WERI-Rb-1 (cell line): ENCODE measurements around the gene SNU13.

Source experiments
- DNase-seq: peaks from one replicate; pipeline ENCODE4 v3.0.0-alpha.2; 2020
- H3K27ac ChIP-seq: fragments of 250-450 bp; sonication (Bioruptor Pico); 2 replicates; pipeline ENCODE4 v1.5.1; 2020; ENCODE audit warnings: mild to moderate bottlenecking, moderate library complexity
- H3K27me3 ChIP-seq: fragments of 250-450 bp; sonication (Bioruptor Pico); 2 replicates; pipeline ENCODE4 v1.5.1; 2021; ENCODE audit warnings: mild to moderate bottlenecking, low read depth, moderate library complexity; ENCODE audit not compliant: insufficient read depth, severe bottlenecking
- H3K36me3 ChIP-seq: fragments of 250-450 bp; sonication (Bioruptor Pico); 2 replicates; pipeline ENCODE4 v1.5.1; 2020; ENCODE audit warnings: mild to moderate bottlenecking, moderate library complexity
- H3K4me3 ChIP-seq: 2 replicates; pipeline ENCODE4 v1.5.1; 2011; ENCODE audit warnings: low read depth, mild to moderate bottlenecking, control low read depth, low read length
- H3K9me3 ChIP-seq: fragments of 250-450 bp; sonication (Bioruptor Pico); 2 replicates; pipeline ENCODE4 v1.5.1; 2021; ENCODE audit warnings: mild to moderate bottlenecking, moderate library complexity; ENCODE audit not compliant: severe bottlenecking
- TF ChIP-seq, protein P1 (sequence below): IDR thresholded peaks from 2 replicates; pipeline ENCODE4 v1.5.1; 2011; ENCODE audit warnings: low read depth, mild to moderate bottlenecking, control low read depth, inconsistent platforms, low read length

The SNU13 gene

DNA sequence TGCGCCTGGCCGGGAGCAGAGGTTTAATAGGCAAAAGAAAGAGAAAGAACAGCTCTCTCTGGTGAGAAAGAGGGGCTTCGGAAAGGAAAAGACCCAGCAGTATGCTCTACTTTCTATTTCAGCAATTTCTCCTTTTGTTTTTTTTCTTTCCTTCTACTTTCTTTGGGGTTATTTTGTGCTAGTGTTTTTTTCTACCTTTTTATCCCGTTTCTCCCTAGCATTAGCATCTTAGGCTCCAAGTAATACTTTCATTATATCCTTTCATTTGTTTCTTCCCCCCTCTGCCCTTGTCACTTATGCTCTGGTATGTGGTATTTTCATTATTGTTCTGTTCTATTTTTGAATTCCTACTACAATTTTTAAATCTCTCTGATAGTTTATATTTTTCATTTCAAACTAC is 4.5 kb downstream of the SNU13 start:
- DNase-seq: no peak
- H3K9me3 ChIP-seq: no peaks in the 10 kb centered on the region
- H3K36me3 ChIP-seq: peaks cover 15% of the 10 kb centered on the region
- no peak overlapping the region for H3K4me3 ChIP-seq
- H3K27ac ChIP-seq: no peak overlapping the region
- TF ChIP-seq, protein P1, sequence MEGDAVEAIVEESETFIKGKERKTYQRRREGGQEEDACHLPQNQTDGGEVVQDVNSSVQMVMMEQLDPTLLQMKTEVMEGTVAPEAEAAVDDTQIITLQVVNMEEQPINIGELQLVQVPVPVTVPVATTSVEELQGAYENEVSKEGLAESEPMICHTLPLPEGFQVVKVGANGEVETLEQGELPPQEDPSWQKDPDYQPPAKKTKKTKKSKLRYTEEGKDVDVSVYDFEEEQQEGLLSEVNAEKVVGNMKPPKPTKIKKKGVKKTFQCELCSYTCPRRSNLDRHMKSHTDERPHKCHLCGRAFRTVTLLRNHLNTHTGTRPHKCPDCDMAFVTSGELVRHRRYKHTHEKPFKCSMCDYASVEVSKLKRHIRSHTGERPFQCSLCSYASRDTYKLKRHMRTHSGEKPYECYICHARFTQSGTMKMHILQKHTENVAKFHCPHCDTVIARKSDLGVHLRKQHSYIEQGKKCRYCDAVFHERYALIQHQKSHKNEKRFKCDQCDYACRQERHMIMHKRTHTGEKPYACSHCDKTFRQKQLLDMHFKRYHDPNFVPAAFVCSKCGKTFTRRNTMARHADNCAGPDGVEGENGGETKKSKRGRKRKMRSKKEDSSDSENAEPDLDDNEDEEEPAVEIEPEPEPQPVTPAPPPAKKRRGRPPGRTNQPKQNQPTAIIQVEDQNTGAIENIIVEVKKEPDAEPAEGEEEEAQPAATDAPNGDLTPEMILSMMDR: no peak
- no peaks in the 10 kb centered on the region for H3K27me3 ChIP-seq

DNA sequence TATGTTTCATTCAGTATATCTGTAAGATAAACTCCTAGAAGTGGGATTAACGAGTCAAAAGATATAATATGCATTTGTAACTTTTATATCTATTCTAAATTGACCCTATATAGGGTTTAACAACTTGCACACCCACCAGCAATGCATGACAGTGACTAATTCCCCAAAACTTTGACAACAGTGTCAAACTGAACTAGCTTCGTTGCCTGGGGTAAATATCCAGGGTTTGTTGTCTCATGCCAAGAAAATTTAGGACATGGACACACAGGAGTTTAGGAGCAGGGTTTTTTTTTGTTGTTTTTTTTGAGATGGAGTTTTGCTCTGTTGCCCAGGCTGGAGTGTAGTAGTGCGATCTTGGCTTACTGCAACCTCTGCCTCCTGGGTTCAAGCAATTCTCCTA is 5.1 kb downstream of the SNU13 start:
- Histone ChIP-seq H3K27me3 (no peaks in the 10 kb centered on the region), H3K9me3 (no peaks in the 10 kb centered on the region), H3K4me3 (no peak overlapping the region), H3K36me3 (peaks cover 21% of the 10 kb centered on the region), H3K27ac (no peak overlapping the region)
- no peak for DNase-seq
- TF ChIP-seq, protein P1: no peak

DNA sequence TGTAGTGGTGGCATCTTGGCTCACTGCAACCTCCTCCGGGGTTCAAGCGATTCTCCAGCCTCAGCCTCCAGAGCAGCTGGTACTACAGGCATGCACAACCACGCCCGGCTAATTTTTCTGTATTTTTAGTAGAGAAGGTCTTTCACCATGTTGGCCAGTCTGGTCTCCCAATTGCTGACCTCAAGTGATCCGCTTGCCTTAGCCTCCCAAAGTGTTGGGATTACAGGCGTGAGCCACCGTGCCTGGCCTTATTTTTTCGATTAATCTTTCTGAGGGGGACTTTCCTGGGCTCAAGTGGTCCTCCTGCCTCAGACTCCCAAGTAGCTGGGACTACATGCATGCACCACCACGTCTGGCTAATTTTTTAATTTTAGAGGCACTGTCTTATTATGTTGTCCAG is 5.6 kb downstream of the SNU13 start:
- TF ChIP-seq, protein P1: no peak
- Histone ChIP-seq H3K36me3 (peaks cover 27% of the 10 kb centered on the region), H3K9me3 (no peaks in the 10 kb centered on the region), H3K27me3 (no peaks in the 10 kb centered on the region), H3K4me3 (peak overlapping the region; percentile 52), H3K27ac (no peak overlapping the region; the same call in 1 of the 2 replicates)
- no peak for DNase-seq

DNA sequence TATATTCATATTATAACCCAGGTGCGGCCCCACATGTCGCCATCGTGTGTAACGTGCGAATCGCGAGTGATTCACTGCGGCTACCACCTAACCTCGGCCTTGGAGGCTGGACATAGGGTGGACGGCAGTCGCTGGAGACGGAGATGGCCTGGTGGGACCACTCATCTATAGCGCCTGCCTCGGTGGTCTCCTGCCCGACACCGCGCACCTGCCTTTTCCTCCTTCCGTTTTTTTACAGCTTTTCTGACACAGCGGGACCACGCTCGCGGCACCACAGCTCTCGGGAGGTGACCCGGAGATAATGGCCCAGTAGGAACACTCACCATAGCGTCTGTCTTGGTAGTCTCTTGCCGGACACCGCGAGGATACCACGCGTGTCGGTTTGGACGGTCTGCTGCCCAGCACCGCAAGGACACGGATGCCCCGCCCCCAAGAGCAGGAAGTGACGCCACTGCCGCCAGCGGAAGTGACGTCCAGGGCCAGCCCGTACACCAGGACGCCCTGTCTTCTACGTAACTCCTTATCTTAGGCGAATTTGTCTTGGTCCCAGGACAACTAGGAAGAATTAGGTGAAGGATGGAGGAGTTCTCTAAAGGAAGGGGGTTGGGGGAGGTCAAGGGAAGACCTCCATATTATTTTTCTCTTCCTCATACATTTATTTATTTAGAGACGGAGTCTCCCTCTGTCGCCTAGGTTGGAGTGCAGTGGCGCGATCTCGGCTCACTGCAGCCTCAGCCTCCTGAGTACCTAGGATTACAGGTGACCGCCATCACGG is 6.4 kb downstream of the SNU13 start:
- peak overlapping the region; percentile 52 for H3K4me3 ChIP-seq

DNA sequence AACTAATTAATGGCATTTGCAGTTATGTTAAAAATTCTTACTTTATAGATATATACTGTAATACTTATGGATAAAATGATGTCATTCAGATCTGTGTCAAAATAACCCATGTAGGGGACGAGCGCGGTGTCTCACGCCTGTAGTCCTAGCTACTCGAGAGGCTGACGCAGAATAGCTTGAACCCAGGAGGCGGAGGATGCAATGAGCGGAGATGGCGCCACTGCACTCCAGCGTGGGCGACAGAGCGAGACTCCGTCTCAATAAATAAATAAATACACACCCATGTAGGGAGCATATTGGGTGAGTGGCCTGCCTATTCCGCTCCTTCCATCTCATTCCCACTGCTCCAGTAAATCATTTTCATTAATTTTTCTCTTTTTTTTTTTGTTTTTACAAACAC is 7.1 kb downstream of the SNU13 start:
- Histone ChIP-seq H3K4me3 (peak overlapping the region; percentile 52), H3K27ac (no peak overlapping the region; the same call in 1 of the 2 replicates), H3K27me3 (no peaks in the 10 kb centered on the region), H3K36me3 (peaks cover 38% of the 10 kb centered on the region), H3K9me3 (no peaks in the 10 kb centered on the region)
- no peak for DNase-seq
- TF ChIP-seq, protein P1: no peak

More for the DNA sequence above, 6.4 kb downstream of the SNU13 start:
- Histone ChIP-seq H3K27ac (peak overlapping the region; percentile 69), H3K36me3 (peaks cover 35% of the 10 kb centered on the region), H3K27me3 (no peaks in the 10 kb centered on the region), H3K9me3 (no peaks in the 10 kb centered on the region)
- TF ChIP-seq, protein P1: no peak
- DNase-seq: peak; percentile 85

DNA sequence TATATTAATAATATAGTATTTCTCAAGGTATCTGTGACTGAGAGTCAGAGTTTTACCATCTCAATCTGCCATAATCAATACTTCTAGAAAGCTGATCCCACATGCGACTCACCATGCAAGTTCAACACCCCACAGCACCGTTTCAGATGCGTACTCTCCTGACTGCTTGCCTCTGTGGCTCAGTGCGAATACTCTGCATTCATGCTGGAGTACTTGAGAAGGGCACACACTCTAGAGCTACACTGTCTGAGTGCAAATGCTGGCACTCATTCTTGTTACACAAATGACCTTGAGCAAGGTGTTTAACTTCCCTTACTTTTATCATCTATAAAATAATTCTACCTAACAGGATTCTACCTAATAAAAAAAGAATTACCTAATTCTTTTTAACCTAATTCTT is 12.5 kb downstream of the SNU13 start:
- Histone ChIP-seq H3K27ac (no peak overlapping the region), H3K36me3 (peaks cover 51% of the 10 kb centered on the region), H3K27me3 (no peaks in the 10 kb centered on the region), H3K4me3 (no peak overlapping the region), H3K9me3 (no peaks in the 10 kb centered on the region)
- DNase-seq: no peak
- TF ChIP-seq, protein P1: no peak
